ENCODE data around the gene MRPL32.
A peak's percentile ranks its signal among the peaks of the same experiment; 100 is the strongest.

MRPL32 gene

GRCh38 chr7:42911454-42912447, 20.4 kb upstream of the MRPL32 start, which contains the start of gene C7orf25:
Gene C7orf25 (minus strand): TSS chr7:42912070. CDS start chr7:42910900, 1,170 bp downstream.
- Histone ChIP-seq H3K36me3 (ENCODE audit: insufficient read depth, low read depth, low read length) (peaks cover 32% of the 10 kb centered on the region), H3K27ac (ENCODE audit: low read length) (peak within 1 kb of the TSS; percentile 86), H3K9me3 (ENCODE audit: insufficient read depth, low read depth, low read length) (no peaks in the 10 kb centered on the region), H3K9ac (ENCODE audit: low read depth, low read length) (peak within 1 kb of the TSS; percentile 86), H3K27me3 (ENCODE audit: insufficient read depth, low read length) (no peaks in the 10 kb centered on the region), H3K4me3 (ENCODE audit: low read length) (peak within 1 kb of the TSS; percentile 90), H3K4me1 (ENCODE audit: insufficient read depth, low read length) (peaks cover 23% of the 10 kb centered on the region)

DNA sequence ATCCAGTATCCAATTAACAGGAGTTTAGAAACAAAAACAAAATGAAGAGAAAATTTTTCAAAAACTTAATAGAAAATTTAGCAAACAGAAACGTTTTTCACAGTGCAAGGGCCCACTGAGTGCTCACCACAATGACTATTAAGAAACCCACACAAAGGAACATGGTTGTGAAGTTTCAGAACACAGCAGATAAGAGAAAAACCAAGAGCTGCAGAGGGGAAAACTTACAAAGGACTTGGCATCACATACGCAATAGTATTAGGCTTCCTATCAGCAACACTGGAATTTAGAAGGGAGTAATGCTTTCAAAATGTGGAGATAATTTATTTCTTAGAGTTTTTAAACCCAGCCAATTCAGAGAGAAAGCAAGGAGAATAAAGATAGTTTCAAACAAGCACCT, 18.6 kb upstream of the MRPL32 start:
- Histone ChIP-seq H3K9me3 (ENCODE audit: insufficient read depth, low read depth, low read length) (no peaks in the 10 kb centered on the region), H3K4me3 (ENCODE audit: low read length) (no peak overlapping the region), H3K27ac (ENCODE audit: low read length) (no peak overlapping the region), H3K9ac (ENCODE audit: low read depth, low read length) (no peak overlapping the region), H3K36me3 (ENCODE audit: insufficient read depth, low read depth, low read length) (peaks cover 51% of the 10 kb centered on the region), H3K4me1 (ENCODE audit: insufficient read depth, low read length) (peaks cover 23% of the 10 kb centered on the region), H3K27me3 (ENCODE audit: insufficient read depth, low read length) (no peaks in the 10 kb centered on the region)

GRCh38 chr7:42914009-42914408, 18.2 kb upstream of the MRPL32 start:
- Histone ChIP-seq H3K36me3 (ENCODE audit: insufficient read depth, low read depth, low read length) (peaks cover 55% of the 10 kb centered on the region), H3K9me3 (ENCODE audit: insufficient read depth, low read depth, low read length) (no peaks in the 10 kb centered on the region), H3K4me3 (ENCODE audit: low read length) (no peak overlapping the region), H3K27ac (ENCODE audit: low read length) (no peak overlapping the region), H3K27me3 (ENCODE audit: insufficient read depth, low read length) (no peaks in the 10 kb centered on the region), H3K4me1 (ENCODE audit: insufficient read depth, low read length) (peaks cover 23% of the 10 kb centered on the region), H3K9ac (ENCODE audit: low read depth, low read length) (no peak overlapping the region)

- H3K4me1 ChIP-seq (ENCODE audit: insufficient read depth, low read length) = peaks cover 23% of the 10 kb centered on the region
- H3K9me3 ChIP-seq (ENCODE audit: insufficient read depth, low read depth, low read length) = no peaks in the 10 kb centered on the region
- no peaks in the 10 kb centered on the region for H3K27me3 ChIP-seq (ENCODE audit: insufficient read depth, low read length)
- H3K4me3 ChIP-seq (ENCODE audit: low read length) = no peak overlapping the region
- H3K9ac ChIP-seq (ENCODE audit: low read depth, low read length) = no peak overlapping the region
- peaks cover 59% of the 10 kb centered on the region for H3K36me3 ChIP-seq (ENCODE audit: insufficient read depth, low read depth, low read length)
- H3K27ac ChIP-seq (ENCODE audit: low read length) = no peak overlapping the region
Measured at GRCh38 chr7:42914421-42915045, 17.6 kb upstream of the MRPL32 start.

DNA sequence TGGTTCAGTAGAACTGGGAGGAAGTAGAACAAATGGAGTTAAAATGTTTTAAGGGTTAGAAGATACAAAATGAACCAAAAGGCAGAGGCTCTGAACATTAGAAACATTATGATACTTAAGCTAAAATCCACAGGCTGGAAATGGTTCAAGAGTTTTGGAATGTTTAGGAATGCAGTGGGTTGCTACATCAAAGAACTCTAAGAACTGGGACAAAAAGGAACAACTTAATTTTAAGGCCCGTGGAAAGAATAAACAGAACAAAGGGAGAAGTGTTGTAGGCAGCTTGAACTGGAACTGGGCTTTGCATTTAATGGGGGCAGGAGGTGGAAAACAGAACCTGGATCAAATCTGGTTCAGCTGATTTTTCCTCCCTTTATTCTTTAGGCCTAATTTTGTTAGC, 16.8 kb upstream of the MRPL32 start:
- Histone ChIP-seq H3K4me3 (ENCODE audit: low read length) (no peak overlapping the region), H3K27me3 (ENCODE audit: insufficient read depth, low read length) (no peaks in the 10 kb centered on the region), H3K36me3 (ENCODE audit: insufficient read depth, low read depth, low read length) (peaks cover 60% of the 10 kb centered on the region), H3K4me1 (ENCODE audit: insufficient read depth, low read length) (peaks cover 18% of the 10 kb centered on the region), H3K9me3 (ENCODE audit: insufficient read depth, low read depth, low read length) (no peaks in the 10 kb centered on the region), H3K27ac (ENCODE audit: low read length) (no peak overlapping the region), H3K9ac (ENCODE audit: low read depth, low read length) (no peak overlapping the region)

GRCh38 chr7:42922017-42922753, 10.0 kb upstream of the MRPL32 start:
- Histone ChIP-seq H3K27ac (ENCODE audit: low read length) (no peak overlapping the region), H3K4me1 (ENCODE audit: insufficient read depth, low read length) (no peaks in the 10 kb centered on the region), H3K4me3 (ENCODE audit: low read length) (no peak overlapping the region), H3K9me3 (ENCODE audit: insufficient read depth, low read depth, low read length) (no peaks in the 10 kb centered on the region), H3K9ac (ENCODE audit: low read depth, low read length) (no peak overlapping the region), H3K36me3 (ENCODE audit: insufficient read depth, low read depth, low read length) (peaks cover 100% of the 10 kb centered on the region), H3K27me3 (ENCODE audit: insufficient read depth, low read length) (no peaks in the 10 kb centered on the region)

- no peak overlapping the region for H3K9ac ChIP-seq (ENCODE audit: low read depth, low read length)
- H3K36me3 ChIP-seq (ENCODE audit: insufficient read depth, low read depth, low read length) = peaks cover 92% of the 10 kb centered on the region
- H3K9me3 ChIP-seq (ENCODE audit: insufficient read depth, low read depth, low read length) = no peaks in the 10 kb centered on the region
- H3K27me3 ChIP-seq (ENCODE audit: insufficient read depth, low read length) = no peaks in the 10 kb centered on the region
- no peak overlapping the region for H3K27ac ChIP-seq (ENCODE audit: low read length)
- H3K4me1 ChIP-seq (ENCODE audit: insufficient read depth, low read length) = no peaks in the 10 kb centered on the region
- no peak overlapping the region for H3K4me3 ChIP-seq (ENCODE audit: low read length)
Measured at GRCh38 chr7:42924223-42924838, 7.8 kb upstream of the MRPL32 start.

DNA sequence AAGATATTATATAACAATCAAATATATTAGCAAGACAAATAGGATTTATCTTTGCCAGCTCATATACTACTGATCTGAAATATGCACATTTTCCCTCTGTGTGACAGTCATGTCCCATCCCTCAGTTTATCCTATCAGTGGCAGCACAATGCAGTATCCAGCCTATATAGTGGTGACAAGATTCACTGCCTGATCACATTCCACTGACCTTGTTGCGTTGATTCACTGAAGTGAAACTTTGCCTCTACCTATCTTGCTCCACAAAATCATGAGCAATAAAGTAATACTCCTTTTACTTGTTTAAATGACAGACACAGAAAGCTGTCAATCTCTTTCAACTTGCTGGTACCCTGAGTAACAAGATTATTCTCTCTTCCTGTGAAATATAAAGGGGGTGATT, 6.5 kb upstream of the MRPL32 start:
- H3K27ac ChIP-seq (ENCODE audit: low read length) = no peak overlapping the region

GRCh38 chr7:42926204-42926603, 6.0 kb upstream of the MRPL32 start:
- Histone ChIP-seq H3K4me3 (ENCODE audit: low read length) (no peak overlapping the region), H3K27me3 (ENCODE audit: insufficient read depth, low read length) (no peaks in the 10 kb centered on the region), H3K4me1 (ENCODE audit: insufficient read depth, low read length) (peaks cover 3% of the 10 kb centered on the region; the same call in 1 of the 2 replicates), H3K9ac (ENCODE audit: low read depth, low read length) (no peak overlapping the region), H3K36me3 (ENCODE audit: insufficient read depth, low read depth, low read length) (peaks cover 83% of the 10 kb centered on the region), H3K27ac (ENCODE audit: low read length) (no peak overlapping the region), H3K9me3 (ENCODE audit: insufficient read depth, low read depth, low read length) (no peaks in the 10 kb centered on the region)

More for the DNA sequence above, 6.5 kb upstream of the MRPL32 start:
- no peak overlapping the region for H3K9ac ChIP-seq (ENCODE audit: low read depth, low read length)
- H3K4me3 ChIP-seq (ENCODE audit: low read length) = no peak overlapping the region
- no peaks in the 10 kb centered on the region for H3K9me3 ChIP-seq (ENCODE audit: insufficient read depth, low read depth, low read length)
- H3K27me3 ChIP-seq (ENCODE audit: insufficient read depth, low read length) = no peaks in the 10 kb centered on the region
- H3K4me1 ChIP-seq (ENCODE audit: insufficient read depth, low read length) = peaks cover under 1% of the 10 kb centered on the region; the same call in 1 of the 2 replicates
- H3K36me3 ChIP-seq (ENCODE audit: insufficient read depth, low read depth, low read length) = peaks cover 86% of the 10 kb centered on the region

GRCh38 chr7:42928754-42929153, 3.4 kb upstream of the MRPL32 start:
- Histone ChIP-seq H3K4me1 (ENCODE audit: insufficient read depth, low read length) (peaks cover 7% of the 10 kb centered on the region; the same call in 1 of the 2 replicates), H3K27ac (ENCODE audit: low read length) (no peak overlapping the region), H3K9ac (ENCODE audit: low read depth, low read length) (no peak overlapping the region), H3K4me3 (ENCODE audit: low read length) (no peak overlapping the region), H3K27me3 (ENCODE audit: insufficient read depth, low read length) (no peaks in the 10 kb centered on the region), H3K9me3 (ENCODE audit: insufficient read depth, low read depth, low read length) (no peaks in the 10 kb centered on the region), H3K36me3 (ENCODE audit: insufficient read depth, low read depth, low read length) (peaks cover 58% of the 10 kb centered on the region)

GRCh38 chr7:42929449-42929848, 2.7 kb upstream of the MRPL32 start:
- no peaks in the 10 kb centered on the region for H3K27me3 ChIP-seq (ENCODE audit: insufficient read depth, low read length)
- H3K36me3 ChIP-seq (ENCODE audit: insufficient read depth, low read depth, low read length) = peaks cover 51% of the 10 kb centered on the region
- H3K4me3 ChIP-seq (ENCODE audit: low read length) = peak overlapping the region; percentile 97; the same call in 1 of the 2 replicates
- H3K9me3 ChIP-seq (ENCODE audit: insufficient read depth, low read depth, low read length) = no peaks in the 10 kb centered on the region
- no peak overlapping the region for H3K27ac ChIP-seq (ENCODE audit: low read length)
- peak overlapping the region; percentile 23; the same call in 1 of the 2 replicates for H3K9ac ChIP-seq (ENCODE audit: low read depth, low read length)
- H3K4me1 ChIP-seq (ENCODE audit: insufficient read depth, low read length) = peaks cover 7% of the 10 kb centered on the region; the same call in 1 of the 2 replicates

All from iPS-20b (cell line).